HepG2 (cell line): ENCODE results near the gene CSE1L. TPM values are rescaled to one million over a fixed set of nuclear protein-coding genes. Genes with fewer than 3 reads are reported as not detected.

Experiments used
- CBFB ChIP-seq: sonication (generic); formaldehyde crosslinking; IDR thresholded peaks from 2 replicates; pipeline ENCODE4 v1.4.0; 2020; ENCODE audit warnings: missing genetic modification reagents
- CBX2 ChIP-seq, 2 experiments: fragments of 200-600 bp in 1 of 2; sonication (generic); formaldehyde crosslinking in 1 of 2; IDR thresholded peaks; 2 replicates each; pipeline versions ENCODE4 v1.7.0 to v1.8.1; 2018 to 2022; ENCODE audit warnings: low read depth in 2 of 2, low read length in 1 of 2, mild to moderate bottlenecking in 1 of 2, missing genetic modification reagents in 1 of 2
- DMAP1 ChIP-seq: IDR thresholded peaks from 2 replicates; pipeline ENCODE4 v1.6.1; 2016
- KAT8 ChIP-seq: IDR thresholded peaks from 2 replicates; pipeline ENCODE4 v1.6.1; 2016; ENCODE audit warnings: missing genetic modification reagents, missing compliant biosample characterization
- NR2F1 ChIP-seq, 2 experiments: fragments of 450-650 bp in 1 of 2; formaldehyde crosslinking in 1 of 2; IDR thresholded peaks; 2 replicates each; pipeline versions ENCODE4 v1.5.0 to v1.6.1; 2016 to 2020; ENCODE audit warnings: mild to moderate bottlenecking in 1 of 2, missing compliant biosample characterization in 1 of 2, missing genetic modification reagents in 1 of 2, moderate library complexity in 1 of 2
- SMARCC2 ChIP-seq: fragments of 450-650 bp; IDR thresholded peaks from 2 replicates; pipeline ENCODE4 v1.6.1; 2017; ENCODE audit warnings: antibody characterized with exemption, mild to moderate bottlenecking
- SRY ChIP-seq: sonication (generic); formaldehyde crosslinking; IDR thresholded peaks from 2 replicates; pipeline ENCODE4 v1.8.0; 2022; ENCODE audit warnings: mild to moderate bottlenecking, missing genetic modification reagents
- SYNCRIP ChIP-seq: fragments of 200-400 bp; formaldehyde crosslinking; IDR thresholded peaks from 2 replicates; pipeline ENCODE4 v1.6.1; 2018; ENCODE audit warnings: mild to moderate bottlenecking, low read depth, low read length; ENCODE audit not compliant: insufficient read depth
- TRAFD1 ChIP-seq: sonication (generic); formaldehyde crosslinking; IDR thresholded peaks from 2 replicates; pipeline ENCODE4 v1.5.1; 2020; ENCODE audit warnings: missing genetic modification reagents, mild to moderate bottlenecking, borderline replicate concordance
- ZKSCAN5 ChIP-seq: sonication (generic); formaldehyde crosslinking; IDR thresholded peaks from 2 replicates; pipeline ENCODE4 v1.5.1; 2020; ENCODE audit warnings: mild to moderate bottlenecking, missing genetic modification reagents
- ZNF280B ChIP-seq: sonication (generic); formaldehyde crosslinking; IDR thresholded peaks from 2 replicates; pipeline ENCODE4 v1.5.0; 2020; ENCODE audit warnings: missing genetic modification reagents, mild to moderate bottlenecking, borderline replicate concordance
- ZNF407 ChIP-seq: sonication (generic); formaldehyde crosslinking; IDR thresholded peaks from one replicate; pipeline ENCODE4 v1.5.1; 2020; ENCODE audit warnings: mild to moderate bottlenecking, missing genetic modification reagents; ENCODE audit errors: not compliant biosample characterization
- ZNF530 ChIP-seq: sonication (generic); formaldehyde crosslinking; IDR thresholded peaks from 2 replicates; pipeline ENCODE4 v1.5.0; 2020; ENCODE audit warnings: low read depth, mild to moderate bottlenecking, missing genetic modification reagents
- ZNF556 ChIP-seq: sonication (generic); formaldehyde crosslinking; IDR thresholded peaks from 2 replicates; pipeline ENCODE4 v1.4.0; 2020; ENCODE audit warnings: mild to moderate bottlenecking, missing genetic modification reagents, borderline replicate concordance
- ZNF644 ChIP-seq: IDR thresholded peaks from 2 replicates; pipeline ENCODE4 v1.6.1; 2016; ENCODE audit warnings: low read depth
- ZSCAN20 ChIP-seq: sonication (generic); formaldehyde crosslinking; IDR thresholded peaks from 2 replicates; pipeline ENCODE4 v1.4.0; 2020; ENCODE audit warnings: missing genetic modification reagents, mild to moderate bottlenecking, borderline replicate concordance
- polyA plus RNA-seq, 8 experiments: library from polyadenylated mRNA; depleted of rRNA in 3 of 8; stranded (reverse) in 7 of 8; unstranded in 1 of 8; fragments of >200 nt; fragmentation: Illumina TruSeq in 4 of 8; extraction: Trizol in 4 of 8; gene quantifications; 2 replicates each; pipeline versions ENCODE4 v1.2.1 to v1.2.3, GENCODE V29; 2011 to 2016; ENCODE audit warnings: low read depth in 4 of 8, missing spikeins in 1 of 8, mixed read lengths in 1 of 8; ENCODE audit not compliant: insufficient read depth in 1 of 8
- total RNA-seq, 5 experiments: library from RNA; depleted of rRNA; stranded (reverse); fragments of >200 nt; fragmentation: Illumina TruSeq; extraction: Trizol; gene quantifications; 2 replicates each; pipeline ENCODE4 v1.2.3, GENCODE V29; 2016; ENCODE audit warnings: low read depth in 1 of 5

CSE1L gene
- total and polyA plus RNA-seq, 2 of the 13 experiments (the other 11 are each of a cell fraction or from before 2014, with no cell fraction given) = 56.9 to 258 TPM

- TF ChIP-seq ZNF407 (peak; percentile 29), SRY (no peak), CBX2 (IDR thresholded peaks at IDR 0.05; ENCODE audit: low read depth, low read length) (no peak), CBX2 (CRISPR knock-in tag; IDR thresholded peaks at IDR 0.05; ENCODE audit: low read depth) (no peak), ZNF644 (CRISPR knock-in tag) (no peak), KAT8 (CRISPR knock-in tag) (no peak), ZNF556 (no peak), TRAFD1 (peak; percentile 90), SMARCC2 (no peak), DMAP1 (CRISPR knock-in tag) (0 out of 2 replicates have a peak, but pooled peaks have one; percentile 12), NR2F1 (CRISPR knock-in tag; IDR thresholded peaks at IDR 0.05) (peak in 1 of 2 experiments; percentile 11; a peak in 1 of 4 replicates), ZNF530 (no peak), SYNCRIP (no peak), ZNF280B (CRISPR knock-in tag) (peak; percentile 23; the same call in 1 of the 2 replicates), ZKSCAN5 (CRISPR knock-in tag) (no peak; the same call in 1 of the 2 replicates), ZSCAN20 (CRISPR knock-in tag) (no peak), CBFB (CRISPR knock-in tag) (0 out of 2 replicates have a peak, but pooled peaks have one; percentile 16)
Observed at GRCh38 chr20:49045440-49046086, 549 bp upstream of the CSE1L start (continued).
